Measurements from ENCODE around the gene GJD3.

DNA sequence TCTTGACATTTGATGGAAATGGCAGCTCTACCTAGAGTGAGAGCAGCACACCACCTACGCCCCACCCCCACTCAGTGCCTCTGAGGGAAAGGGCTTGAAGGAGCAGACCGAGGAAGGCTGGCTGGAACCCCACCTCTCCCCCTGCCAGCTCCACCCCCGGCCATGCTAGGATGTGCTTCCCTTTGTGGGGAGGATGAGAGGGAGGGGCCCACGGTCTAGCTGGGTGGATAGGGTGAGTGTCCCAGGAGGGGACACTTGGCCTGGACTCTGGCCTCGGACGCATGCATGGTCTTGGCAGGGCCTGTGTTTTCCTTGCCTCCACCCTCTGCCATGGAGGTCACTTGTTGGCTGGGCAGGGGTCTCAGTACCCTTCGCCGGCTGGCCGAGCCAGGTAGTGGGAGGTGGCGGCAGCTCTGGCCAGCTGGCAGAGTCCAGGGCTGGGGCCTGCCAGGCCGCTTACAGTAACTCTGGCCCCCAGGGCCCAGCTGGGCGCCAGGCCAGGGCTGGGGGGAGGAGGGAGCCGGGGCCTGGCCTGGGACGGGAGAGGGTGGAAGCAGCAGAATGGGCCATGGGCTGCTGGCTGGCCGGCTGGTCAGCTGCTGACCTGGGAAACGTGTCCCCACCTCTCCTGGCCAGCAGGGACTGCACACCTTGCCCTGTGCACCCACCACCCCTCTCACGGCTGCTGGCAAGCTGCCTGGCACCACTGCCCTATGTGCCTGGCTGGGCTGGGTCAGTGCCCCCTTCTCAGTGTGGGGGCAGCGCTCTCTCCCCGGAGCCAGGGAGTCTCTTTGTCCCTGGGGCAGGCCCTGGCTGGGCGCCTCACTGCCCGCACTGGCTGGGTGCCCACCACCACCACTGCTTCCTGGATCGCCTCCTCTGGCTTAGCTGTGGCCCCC lies 32.5 kb downstream of the GJD3 start:
- TF ChIP-seq, protein P1, sequence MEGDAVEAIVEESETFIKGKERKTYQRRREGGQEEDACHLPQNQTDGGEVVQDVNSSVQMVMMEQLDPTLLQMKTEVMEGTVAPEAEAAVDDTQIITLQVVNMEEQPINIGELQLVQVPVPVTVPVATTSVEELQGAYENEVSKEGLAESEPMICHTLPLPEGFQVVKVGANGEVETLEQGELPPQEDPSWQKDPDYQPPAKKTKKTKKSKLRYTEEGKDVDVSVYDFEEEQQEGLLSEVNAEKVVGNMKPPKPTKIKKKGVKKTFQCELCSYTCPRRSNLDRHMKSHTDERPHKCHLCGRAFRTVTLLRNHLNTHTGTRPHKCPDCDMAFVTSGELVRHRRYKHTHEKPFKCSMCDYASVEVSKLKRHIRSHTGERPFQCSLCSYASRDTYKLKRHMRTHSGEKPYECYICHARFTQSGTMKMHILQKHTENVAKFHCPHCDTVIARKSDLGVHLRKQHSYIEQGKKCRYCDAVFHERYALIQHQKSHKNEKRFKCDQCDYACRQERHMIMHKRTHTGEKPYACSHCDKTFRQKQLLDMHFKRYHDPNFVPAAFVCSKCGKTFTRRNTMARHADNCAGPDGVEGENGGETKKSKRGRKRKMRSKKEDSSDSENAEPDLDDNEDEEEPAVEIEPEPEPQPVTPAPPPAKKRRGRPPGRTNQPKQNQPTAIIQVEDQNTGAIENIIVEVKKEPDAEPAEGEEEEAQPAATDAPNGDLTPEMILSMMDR (conservative IDR thresholded peaks at IDR 0.05; ENCODE audit: low read length), result no peak
- TF ChIP-seq EZH2phosphoT487 (IDR thresholded peaks at IDR 0.05; ENCODE audit: borderline replicate concordance), result no peak
